SU-DHL-6 (cell line): ENCODE results near the gene KCNMB2.
"Not testable (repeated sequence)": the region's sequence is repeated elsewhere in the genome, so short reads cannot be mapped to it uniquely, and the experiment has no call there.

Experiments
- H2AFZ ChIP-seq: fragments of 200-600 bp; sonication (generic); 2 replicates; pipeline ENCODE4 v1.6.1; 2014; ENCODE audit warnings: low read depth, mild to moderate bottlenecking, moderate library complexity, mixed read lengths, antibody characterized with exemption, low read length; ENCODE audit not compliant: severe bottlenecking
- H3F3A ChIP-seq: fragments of 200-600 bp; shearing (Covaris generic); 2 replicates; pipeline ENCODE4 v1.6.0; 2016; ENCODE audit warnings: antibody characterized with exemption, mild to moderate bottlenecking; ENCODE audit not compliant: insufficient read depth
- H3K27ac ChIP-seq: fragments of 200-600 bp; sonication (generic); 2 replicates; pipeline ENCODE4 v1.5.1; 2016; ENCODE audit warnings: low read depth, mild to moderate bottlenecking, low read length, moderate library complexity, mixed read lengths
- H3K27me3 ChIP-seq: fragments of 200-600 bp; sonication (generic), shearing (Covaris generic); 2 replicates; pipeline ENCODE4 v1.6.0; 2014; ENCODE audit warnings: mild to moderate bottlenecking, low read length
- H3K36me3 ChIP-seq: fragments of 200-600 bp; sonication (generic); 2 replicates; pipeline ENCODE4 v1.6.1; 2014; ENCODE audit warnings: mild to moderate bottlenecking, low read length, mixed read lengths
- H3K4me2 ChIP-seq: fragments of 300-600, 200-600 bp; shearing (Covaris generic), sonication (generic); 2 replicates; pipeline ENCODE4 v1.6.0; 2014; ENCODE audit warnings: low read length, low read depth, mild to moderate bottlenecking; ENCODE audit not compliant: poor library complexity, severe bottlenecking
- H3K4me3 ChIP-seq: fragments of 200-600 bp; sonication (generic); 2 replicates; pipeline ENCODE4 v1.5.1; 2014; ENCODE audit warnings: antibody characterized with exemption, low read length, mild to moderate bottlenecking, mixed read lengths; ENCODE audit not compliant: insufficient read depth, poor library complexity, severe bottlenecking
- H3K79me2 ChIP-seq: fragments of 200-600 bp; sonication (generic); 2 replicates; pipeline ENCODE4 v1.6.1; 2014; ENCODE audit warnings: mild to moderate bottlenecking, low read length, moderate library complexity; ENCODE audit not compliant: insufficient read depth
- H3K9ac ChIP-seq: fragments of 200-600 bp; sonication (generic); 2 replicates; pipeline ENCODE4 v1.7.0; 2014; ENCODE audit warnings: mild to moderate bottlenecking, low read length
- H3K9me2 ChIP-seq: fragments of 200-600 bp; sonication (generic); replicated peaks from 2 replicates; pipeline ENCODE4 v1.6.1; 2014; ENCODE audit warnings: low read length; ENCODE audit not compliant: insufficient read depth
- H3K9me3 ChIP-seq: fragments of 200-600 bp; sonication (generic); 2 replicates; pipeline ENCODE4 v1.6.1; 2014; ENCODE audit warnings: low read length, mixed read lengths; ENCODE audit not compliant: insufficient read depth
- H4K20me1 ChIP-seq: fragments of 200-600 bp; sonication (generic); 2 replicates; pipeline ENCODE4 v1.6.1; 2014; ENCODE audit warnings: low read depth, mild to moderate bottlenecking, antibody characterized with exemption, low read length, moderate library complexity, mixed read lengths
- CTCF ChIP-seq: fragments of 200-600 bp; sonication (generic); IDR thresholded peaks from one replicate; pipeline ENCODE4 v1.5.1; 2017; ENCODE audit warnings: antibody characterized with exemption, mild to moderate bottlenecking, low read length, moderate library complexity; ENCODE audit not compliant: insufficient read depth, poor library complexity, severe bottlenecking
- EZH2phosphoT487 ChIP-seq: fragments of 200-600 bp; sonication (generic), shearing (Covaris generic); conservative IDR thresholded peaks from 2 replicates; pipeline ENCODE4 v1.6.1; 2018; ENCODE audit warnings: mild to moderate bottlenecking, antibody characterized with exemption, low read length, moderate library complexity, mixed read lengths

The KCNMB2 gene

GRCh38 chr3:178851564-178851963 is 315.3 kb downstream of the KCNMB2 start:
- H3K27ac ChIP-seq, result no peak overlapping the region
- no peaks in the 10 kb centered on the region for H3K27me3 ChIP-seq
- no peaks in the 10 kb centered on the region for H3K36me3 ChIP-seq
- H3K9me3 ChIP-seq, result no peaks in the 10 kb centered on the region
- no peak overlapping the region for H3K9ac ChIP-seq
- H3F3A ChIP-seq, result no peaks in the 10 kb centered on the region
- H3K9me2 ChIP-seq, result no peaks in the 10 kb centered on the region
- no peak overlapping the region for H3K4me3 ChIP-seq
- no peaks in the 10 kb centered on the region for H3K79me2 ChIP-seq
- no peak for TF ChIP-seq EZH2phosphoT487
- no peak for TF ChIP-seq CTCF
- no peak overlapping the region for H3K4me2 ChIP-seq
- no peaks in the 10 kb centered on the region for H4K20me1 ChIP-seq
- H2AFZ ChIP-seq, result no peak overlapping the region

GRCh38 chr3:178856804-178857203 is 320.6 kb downstream of the KCNMB2 start:
- Histone ChIP-seq H4K20me1 (no peaks in the 10 kb centered on the region), H3K79me2 (no peaks in the 10 kb centered on the region), H3K27me3 (no peaks in the 10 kb centered on the region), H2AFZ (no peak overlapping the region), H3K9me2 (no peaks in the 10 kb centered on the region), H3K9ac (no peak overlapping the region), H3K4me3 (no peak overlapping the region), H3F3A (no peaks in the 10 kb centered on the region), H3K4me2 (no peak overlapping the region), H3K36me3 (no peaks in the 10 kb centered on the region), H3K27ac (no peak overlapping the region), H3K9me3 (no peaks in the 10 kb centered on the region)
- TF ChIP-seq EZH2phosphoT487 (no peak), CTCF (no peak)

GRCh38 chr3:178859386-178859785 is 323.1 kb downstream of the KCNMB2 start:
- Histone ChIP-seq H3K9ac (no peak overlapping the region), H2AFZ (no peak overlapping the region), H3K36me3 (no peaks in the 10 kb centered on the region)

GRCh38 chr3:178859900-178860436 is 323.7 kb downstream of the KCNMB2 start:
- not testable (repeated sequence) for H3K9me3 ChIP-seq, H3K36me3 ChIP-seq, H3K4me2 ChIP-seq, H3K27me3 ChIP-seq, H3K4me3 ChIP-seq, H3K9ac ChIP-seq, H2AFZ ChIP-seq, H3F3A ChIP-seq, H3K79me2 ChIP-seq, H4K20me1 ChIP-seq, H3K27ac ChIP-seq, H3K9me2 ChIP-seq

More at GRCh38 chr3:178859386-178859785, 323.1 kb downstream of the KCNMB2 start:
- H3K9me3 ChIP-seq, result no peaks in the 10 kb centered on the region
- H3K79me2 ChIP-seq, result no peaks in the 10 kb centered on the region
- TF ChIP-seq CTCF (no peak), EZH2phosphoT487 (no peak)
- H3K4me2 ChIP-seq, result no peak overlapping the region
- H3K27me3 ChIP-seq, result no peaks in the 10 kb centered on the region
- H3K9me2 ChIP-seq, result no peaks in the 10 kb centered on the region
- H4K20me1 ChIP-seq, result no peaks in the 10 kb centered on the region
- no peaks in the 10 kb centered on the region for H3F3A ChIP-seq
- H3K27ac ChIP-seq, result no peak overlapping the region
- no peak overlapping the region for H3K4me3 ChIP-seq
